Neuronal stem cell (in vitro differentiated cells): Measurements from ENCODE around the gene MCOLN2.

Source experiments
- DNase-seq: peaks from one replicate; pipeline ENCODE4 v3.0.0-alpha.2; 2013; ENCODE audit warnings: low spot score
- H2AFZ ChIP-seq: one replicate; pipeline ENCODE4 v1.6.1; 2013; ENCODE audit warnings: mild to moderate bottlenecking, low read length, inconsistent platforms
- H2AK5ac ChIP-seq: 2 replicates; pipeline ENCODE4 v1.6.1; 2013; ENCODE audit warnings: low read depth, mild to moderate bottlenecking, inconsistent platforms, low read length, moderate library complexity, mixed read lengths
- H2BK120ac ChIP-seq: 2 replicates; pipeline ENCODE4 v1.6.1; 2013; ENCODE audit warnings: low read depth, mild to moderate bottlenecking, inconsistent platforms, low read length, moderate library complexity, mixed read lengths
- H2BK12ac ChIP-seq: one replicate; pipeline ENCODE4 v1.6.1; 2013; ENCODE audit warnings: low read length, inconsistent platforms
- H2BK15ac ChIP-seq: 2 replicates; pipeline ENCODE4 v1.6.1; 2013; ENCODE audit warnings: mild to moderate bottlenecking, low read length, inconsistent platforms, mixed read lengths
- H2BK5ac ChIP-seq: one replicate; pipeline ENCODE4 v1.6.1; 2013; ENCODE audit warnings: inconsistent platforms, mild to moderate bottlenecking, low read length, moderate library complexity
- H3K14ac ChIP-seq: one replicate; pipeline ENCODE4 v1.6.1; 2013; ENCODE audit warnings: low read length, inconsistent platforms
- H3K18ac ChIP-seq: 2 replicates; pipeline ENCODE4 v1.6.1; 2013; ENCODE audit warnings: low read length, inconsistent platforms
- H3K23ac ChIP-seq: 2 replicates; pipeline ENCODE4 v1.6.1; 2013; ENCODE audit warnings: low read depth, mild to moderate bottlenecking, mixed read lengths, low read length, inconsistent platforms; ENCODE audit not compliant: poor library complexity
- H3K27ac ChIP-seq: replicated peaks from 3 replicates; pipeline ENCODE4 v1.5.1; 2013; ENCODE audit warnings: low read length, inconsistent platforms
- H3K27me3 ChIP-seq, 3 experiments: 2 replicates each; pipeline ENCODE4 v1.6.1; 2013; ENCODE audit warnings: low read length in 3 of 3, mild to moderate bottlenecking in 2 of 3, inconsistent platforms in 1 of 3, low read depth in 1 of 3, mixed read lengths in 1 of 3, moderate library complexity in 1 of 3; ENCODE audit not compliant: control insufficient read depth in 3 of 3, insufficient read depth in 3 of 3
- H3K36me3 ChIP-seq, 2 donors: replicated peaks in 1 of 2; 2 replicates each; pipeline ENCODE4 v1.6.1; 2013; ENCODE audit warnings: low read length in 2 of 2; ENCODE audit not compliant: control insufficient read depth in 2 of 2, insufficient read depth in 2 of 2
- H3K4ac ChIP-seq: 2 replicates; pipeline ENCODE4 v1.6.1; 2013; ENCODE audit warnings: inconsistent platforms, mild to moderate bottlenecking, low read length, moderate library complexity
- H3K4me1 ChIP-seq, 2 donors: 1 replicate in 1 of 2; 2 replicates in 1 of 2; pipeline ENCODE4 v1.6.1; 2013; ENCODE audit warnings: low read length in 2 of 2, low read depth in 1 of 2; ENCODE audit not compliant: control insufficient read depth in 2 of 2, insufficient read depth in 1 of 2
- H3K4me2 ChIP-seq: one replicate; pipeline ENCODE4 v1.6.1; 2013; ENCODE audit warnings: mild to moderate bottlenecking, low read length, inconsistent platforms; ENCODE audit not compliant: insufficient read depth, poor library complexity, severe bottlenecking
- H3K4me3 ChIP-seq, 2 donors: 2 replicates each; pipeline ENCODE4 v1.5.1; 2013; ENCODE audit warnings: low read length in 2 of 2, mild to moderate bottlenecking in 2 of 2, inconsistent platforms in 1 of 2, moderate library complexity in 1 of 2
- H3K79me1 ChIP-seq: one replicate; pipeline ENCODE4 v1.6.1; 2013; ENCODE audit warnings: low read depth, mild to moderate bottlenecking, inconsistent platforms, low read length, moderate library complexity
- H3K9ac ChIP-seq: one replicate; pipeline ENCODE4 v1.6.1; 2013; ENCODE audit warnings: mild to moderate bottlenecking, low read depth, low read length, inconsistent platforms; ENCODE audit not compliant: poor library complexity
- H3K9me3 ChIP-seq, 2 donors: replicated peaks in 1 of 2; 2 replicates each; pipeline versions ENCODE3 to v1.6.1; 2013; ENCODE audit warnings: low read length in 2 of 2, mild to moderate bottlenecking in 2 of 2, inconsistent platforms in 1 of 2, low read depth in 1 of 2, mixed read lengths in 1 of 2, moderate library complexity in 1 of 2; ENCODE audit not compliant: control insufficient read depth in 2 of 2, insufficient read depth in 1 of 2
- H4K8ac ChIP-seq: one replicate; pipeline ENCODE4 v1.6.1; 2013; ENCODE audit warnings: low read depth, mild to moderate bottlenecking, inconsistent platforms, low read length, moderate library complexity
- H4K91ac ChIP-seq: one replicate; pipeline ENCODE4 v1.6.1; 2013; ENCODE audit warnings: low read length, low read depth, mild to moderate bottlenecking, inconsistent platforms; ENCODE audit not compliant: poor library complexity
- WGBS, 2 donors: extraction: QIAGEN DNeasy Blood & Tissue Kit; methylation state at CpG; one replicate each; pipeline ENCODE4 v1.1.7; 2013; ENCODE audit warnings: missing lambda C conversion rate in 2 of 2, mixed read lengths in 1 of 2; ENCODE audit not compliant: insufficient read length in 2 of 2, insufficient replicate concordance in 1 of 2; ENCODE audit errors: extremely low coverage in 2 of 2; 5-methylcytosine and 5-hydroxymethylcytosine counted together

MCOLN2 gene

DNA sequence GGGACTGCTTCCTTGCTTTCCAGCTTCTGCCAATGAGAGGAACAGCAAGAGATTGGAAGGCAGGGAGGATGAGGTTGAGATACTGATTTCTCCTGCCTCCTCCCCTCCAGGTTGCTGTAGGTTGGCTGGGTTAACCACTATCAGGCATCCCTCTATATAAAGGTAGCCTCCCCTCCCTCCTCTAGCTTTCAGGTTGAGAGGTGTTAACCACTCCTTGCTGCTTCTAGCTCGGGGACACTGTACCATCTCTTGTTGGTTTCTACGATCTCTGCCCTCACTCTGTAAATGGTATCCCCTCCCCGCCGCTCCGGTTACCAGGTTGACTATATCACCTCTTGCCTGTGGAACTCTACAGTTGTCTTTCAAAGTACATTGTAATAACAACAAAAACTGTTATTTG, 120.6 kb downstream of the MCOLN2 start:
- Histone ChIP-seq H3K18ac (no peak overlapping the region), H3K14ac (no peak overlapping the region), H3K4me2 (no peak overlapping the region), H3K36me3 (no peaks in the 10 kb centered on the region), H4K91ac (no peak overlapping the region), H2AFZ (no peak overlapping the region), H4K8ac (no peak overlapping the region), H3K9ac (no peak overlapping the region), H3K79me1 (no peaks in the 10 kb centered on the region), H3K27me3 (no peaks in the 10 kb centered on the region), H2BK120ac (no peak overlapping the region), H2BK12ac (no peak overlapping the region), H3K4me3 (no peak overlapping the region), H2BK5ac (no peak overlapping the region), H3K4ac (no peak overlapping the region), H2BK15ac (no peak overlapping the region), H3K27ac (no peak overlapping the region), H2AK5ac (no peak overlapping the region), H3K23ac (no peak overlapping the region), H3K4me1 (no peaks in the 10 kb centered on the region), H3K9me3 (no peaks in the 10 kb centered on the region)
- DNase-seq, result no peak
- no CpG with 5 or more reads among the region's 5 CpGs for WGBS, 2 donors
